Activated T-helper 2 cell treated with anti-CD3 and anti-CD28 coated beads, Interferon-gamma antibody, Interleukin-2, Interleukin-4, amounts not matched to agents 10 μg/mL and 5 μg/mL and 100 μg/mL, durations not matched to agents 14 hours and 24 hours and 36 hours (primary cell): ENCODE data around the gene AFF3. TPM values are rescaled to one million over a fixed set of nuclear protein-coding genes. Genes with fewer than 3 reads are reported as not detected.

Source experiments
- DNase-seq: peaks from one replicate; pipeline ENCODE4 v3.0.0; 2021; ENCODE audit warnings: low spot score
- H3K27ac Mint-ChIP-seq: one replicate; pipeline ENCODE4 v1.8.0; 2021; ENCODE audit warnings: mixed read lengths
- H3K27me3 Mint-ChIP-seq: one replicate; pipeline ENCODE4 v1.8.0; 2021; ENCODE audit warnings: low read depth, mixed read lengths
- H3K36me3 Mint-ChIP-seq: one replicate; pipeline ENCODE4 v1.8.0; 2021; ENCODE audit warnings: low read depth, mixed read lengths
- H3K4me1 Mint-ChIP-seq: one replicate; pipeline ENCODE4 v1.8.0; 2021; ENCODE audit warnings: low read depth, mixed read lengths
- H3K4me3 Mint-ChIP-seq: one replicate; pipeline ENCODE4 v1.8.0; 2021; ENCODE audit warnings: low read depth, mild to moderate bottlenecking, moderate library complexity, mixed read lengths
- H3K9me3 Mint-ChIP-seq: one replicate; pipeline ENCODE4 v1.8.0; 2021; ENCODE audit warnings: mixed read lengths
- intact Hi-C: fragments of 100-400 bp; cut with micrococcal nuclease; formaldehyde crosslinking; loops from one replicate; pipeline ENCODE4 v1.15.1; 2023
- total RNA-seq: library from RNA; stranded (reverse); gene quantifications from 2 replicates; pipeline ENCODE4 v1.2.3, GENCODE V29; 2022

AFF3 gene
- total RNA-seq, 1 donor from 2014 or later, result 1.4 TPM

DNA sequence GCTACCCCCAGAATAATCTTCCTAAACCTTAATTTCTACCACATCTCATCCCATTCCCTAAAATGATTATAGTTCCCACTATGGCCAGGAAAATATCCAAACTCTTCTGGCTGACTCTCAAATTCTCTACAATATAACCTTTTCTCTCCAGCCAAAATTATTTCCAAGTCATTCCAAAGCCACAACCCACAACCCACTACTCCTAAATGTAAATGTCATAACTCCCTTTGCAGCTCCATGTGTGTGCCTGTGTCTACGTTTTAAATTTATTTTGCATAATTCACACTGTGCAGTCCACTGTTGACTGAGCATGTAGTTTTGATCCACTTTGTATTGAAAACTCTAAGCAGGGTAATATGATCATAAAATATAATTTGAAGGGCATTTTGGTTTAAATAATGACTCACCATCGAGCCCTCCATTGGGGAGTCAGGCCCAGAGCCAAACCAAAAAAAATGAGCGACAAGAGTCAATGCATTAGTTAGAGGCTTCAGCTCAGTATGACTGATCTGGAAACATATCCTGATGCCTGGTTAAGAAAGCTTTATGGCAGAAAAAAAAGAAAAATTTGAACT lies 171.0 kb downstream of the AFF3 start:
- H3K27me3 Mint-ChIP-seq, result no peaks in the 10 kb centered on the region
- H3K27ac Mint-ChIP-seq, result no peak overlapping the region
- intact Hi-C loops, result no loop called here
- H3K4me1 Mint-ChIP-seq, result peaks cover 11% of the 10 kb centered on the region
- no peak overlapping the region for H3K4me3 Mint-ChIP-seq
- no peaks in the 10 kb centered on the region for H3K36me3 Mint-ChIP-seq
- no peaks in the 10 kb centered on the region for H3K9me3 Mint-ChIP-seq
- DNase-seq, result no peak

DNA sequence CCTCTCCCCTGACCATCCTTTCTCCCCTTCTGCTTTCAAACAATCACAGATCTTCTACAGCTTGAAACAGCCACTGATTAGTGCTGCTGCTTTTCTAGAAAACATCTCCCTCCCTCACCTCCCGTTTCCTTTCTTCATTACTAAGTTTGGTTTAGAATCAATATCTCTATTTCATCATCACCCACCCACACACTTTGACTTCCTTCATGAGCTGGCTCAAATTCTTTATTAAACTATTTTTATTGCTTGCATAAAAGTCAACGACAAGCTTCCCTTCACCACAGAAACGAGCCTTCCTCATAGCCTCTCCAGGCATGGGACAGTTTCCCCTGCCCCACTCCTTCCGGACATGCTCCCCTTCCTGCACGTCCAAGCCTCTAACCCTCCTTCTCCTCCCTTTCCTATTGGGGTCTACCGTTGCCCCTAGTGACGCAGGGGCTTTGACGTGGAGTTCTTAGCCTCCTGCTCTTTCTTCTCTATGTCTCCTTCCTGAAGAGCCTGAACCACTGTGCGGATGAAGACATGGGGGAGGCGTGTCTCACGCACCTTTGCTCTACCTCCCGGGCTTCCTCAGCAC lies 172.0 kb downstream of the AFF3 start:
- no peaks in the 10 kb centered on the region for H3K36me3 Mint-ChIP-seq
- no peaks in the 10 kb centered on the region for H3K27me3 Mint-ChIP-seq
- DNase-seq, result no peak
- H3K4me3 Mint-ChIP-seq, result no peak overlapping the region
- no peaks in the 10 kb centered on the region for H3K9me3 Mint-ChIP-seq
- intact Hi-C loops, result no loop called here
- no peak overlapping the region for H3K27ac Mint-ChIP-seq
- H3K4me1 Mint-ChIP-seq, result peaks cover 10% of the 10 kb centered on the region

DNA sequence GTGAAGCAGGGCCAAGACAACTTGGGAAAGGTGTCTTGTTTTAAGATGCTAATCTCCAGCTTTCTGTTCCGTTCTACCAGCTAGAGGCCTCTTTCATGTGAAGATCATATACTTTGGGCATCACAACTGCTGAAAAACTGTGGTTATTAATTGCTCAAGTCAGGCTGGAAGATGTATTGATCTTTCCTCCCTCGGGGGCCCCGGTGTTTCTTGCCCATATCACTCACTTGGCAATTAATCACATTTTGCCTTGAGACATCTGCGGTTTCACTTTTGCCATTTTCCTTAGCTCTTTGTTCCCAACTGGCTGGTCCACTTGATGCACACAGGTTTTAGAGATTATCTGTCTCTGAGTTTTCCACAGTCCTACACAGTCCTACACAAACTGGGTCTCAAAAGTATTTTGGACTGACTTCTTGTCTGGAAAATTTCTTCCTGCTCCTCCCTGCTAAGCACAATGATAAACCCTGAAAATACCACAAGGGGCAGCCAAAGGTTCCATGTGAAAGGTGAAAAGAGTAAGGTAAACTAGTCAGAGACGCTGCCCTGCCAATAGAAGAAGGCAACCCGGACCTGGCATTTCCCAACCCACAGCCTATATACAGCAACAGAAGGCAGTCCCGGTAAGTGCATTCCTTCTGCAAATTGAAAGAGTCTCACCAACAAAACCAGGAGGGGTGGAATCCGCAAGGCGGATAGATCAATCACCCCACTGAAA lies 181.0 kb downstream of the AFF3 start:
- no peaks in the 10 kb centered on the region for H3K36me3 Mint-ChIP-seq
- H3K4me3 Mint-ChIP-seq, result no peak overlapping the region
- H3K27ac Mint-ChIP-seq, result no peak overlapping the region
- no peaks in the 10 kb centered on the region for H3K27me3 Mint-ChIP-seq
- no peaks in the 10 kb centered on the region for H3K4me1 Mint-ChIP-seq
- intact Hi-C loops, result no loop called here
- DNase-seq, result no peak
- no peaks in the 10 kb centered on the region for H3K9me3 Mint-ChIP-seq

DNA sequence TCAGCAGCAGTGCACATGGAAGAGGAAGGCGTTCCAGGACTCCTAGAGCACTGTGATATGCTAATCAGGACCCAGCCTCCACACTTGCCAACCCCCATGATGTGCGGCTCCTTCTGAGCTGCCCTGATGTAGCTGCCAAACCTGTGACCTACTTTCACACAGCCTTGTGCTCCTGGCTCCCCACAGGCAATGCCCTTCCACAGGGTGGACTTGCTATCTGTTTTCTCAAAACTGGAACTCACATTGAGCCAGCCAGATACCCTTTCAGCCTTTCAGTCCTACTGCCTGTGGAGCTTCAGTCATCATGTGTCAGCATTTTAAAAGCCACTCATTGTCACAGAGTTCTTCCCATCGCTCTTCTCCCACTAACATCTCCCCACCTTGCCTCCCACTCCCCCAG lies 181.6 kb downstream of the AFF3 start:
- H3K9me3 Mint-ChIP-seq, result no peaks in the 10 kb centered on the region
- DNase-seq, result no peak
- intact Hi-C loops, result no loop called here
- no peaks in the 10 kb centered on the region for H3K4me1 Mint-ChIP-seq
- H3K4me3 Mint-ChIP-seq, result no peak overlapping the region
- H3K27me3 Mint-ChIP-seq, result no peaks in the 10 kb centered on the region
- H3K27ac Mint-ChIP-seq, result no peak overlapping the region
- H3K36me3 Mint-ChIP-seq, result no peaks in the 10 kb centered on the region

DNA sequence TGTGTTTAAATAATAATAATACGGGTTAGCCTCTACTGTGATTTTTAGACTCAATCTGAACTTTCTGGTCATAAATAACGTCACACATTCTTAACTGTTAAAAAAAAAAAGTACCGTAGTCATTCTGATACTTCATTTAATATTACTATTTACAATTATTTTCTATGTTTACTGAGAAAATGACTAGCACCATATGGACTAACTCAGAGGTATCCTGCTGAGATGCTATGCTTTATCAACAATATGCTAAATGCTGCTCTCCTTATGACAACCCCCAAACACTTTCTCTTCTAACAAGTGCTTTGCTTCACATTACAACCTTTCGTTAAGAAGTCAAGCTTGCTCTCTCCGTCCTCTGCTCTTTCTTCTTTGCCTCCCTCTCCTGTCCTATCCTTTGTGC lies 182.1 kb downstream of the AFF3 start:
- Mint-ChIP-seq H3K27ac (no peak overlapping the region), H3K4me1 (no peaks in the 10 kb centered on the region), H3K4me3 (no peak overlapping the region), H3K27me3 (no peaks in the 10 kb centered on the region), H3K36me3 (no peaks in the 10 kb centered on the region), H3K9me3 (no peaks in the 10 kb centered on the region)
- no peak for DNase-seq
- intact Hi-C loops, result no loop called here

DNA sequence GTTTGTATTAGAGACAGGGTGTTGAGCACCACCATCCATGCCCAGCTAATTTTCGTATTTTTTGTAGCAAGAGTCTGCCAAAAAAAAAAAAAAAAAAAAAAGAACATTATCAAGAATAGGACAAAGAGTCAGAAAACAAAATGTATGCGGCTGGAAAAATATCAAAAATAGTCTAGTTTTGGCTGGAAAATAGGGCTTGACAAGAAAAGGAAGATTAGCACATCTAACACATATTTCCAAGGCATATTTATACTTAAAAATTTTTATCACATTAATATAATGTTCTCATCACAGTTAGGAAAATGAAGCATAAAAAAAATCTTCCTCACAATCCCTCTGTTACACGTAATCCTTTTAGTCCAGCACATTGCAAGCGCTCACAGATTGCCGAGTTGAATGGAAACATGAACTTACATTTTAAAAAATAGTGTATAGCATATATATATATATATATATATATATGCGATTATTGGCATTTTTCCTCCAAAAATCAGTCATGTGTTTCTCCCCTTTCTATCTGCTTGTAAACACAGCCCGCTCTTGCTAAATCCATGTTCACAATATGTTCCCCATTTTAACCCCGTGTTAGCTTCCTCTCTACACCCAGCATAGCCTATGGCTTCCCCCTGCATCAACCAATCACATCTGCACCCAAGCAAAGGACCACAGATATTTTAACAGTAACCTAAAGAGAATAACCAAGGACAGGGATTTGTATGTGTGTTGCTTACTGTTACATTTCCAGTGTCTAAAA lies 183.0 kb downstream of the AFF3 start:
- no peak for DNase-seq
- Mint-ChIP-seq H3K27ac (no peak overlapping the region), H3K9me3 (no peaks in the 10 kb centered on the region), H3K4me1 (no peaks in the 10 kb centered on the region), H3K4me3 (no peak overlapping the region), H3K36me3 (no peaks in the 10 kb centered on the region), H3K27me3 (no peaks in the 10 kb centered on the region)
- intact Hi-C loops, result no loop called here

DNA sequence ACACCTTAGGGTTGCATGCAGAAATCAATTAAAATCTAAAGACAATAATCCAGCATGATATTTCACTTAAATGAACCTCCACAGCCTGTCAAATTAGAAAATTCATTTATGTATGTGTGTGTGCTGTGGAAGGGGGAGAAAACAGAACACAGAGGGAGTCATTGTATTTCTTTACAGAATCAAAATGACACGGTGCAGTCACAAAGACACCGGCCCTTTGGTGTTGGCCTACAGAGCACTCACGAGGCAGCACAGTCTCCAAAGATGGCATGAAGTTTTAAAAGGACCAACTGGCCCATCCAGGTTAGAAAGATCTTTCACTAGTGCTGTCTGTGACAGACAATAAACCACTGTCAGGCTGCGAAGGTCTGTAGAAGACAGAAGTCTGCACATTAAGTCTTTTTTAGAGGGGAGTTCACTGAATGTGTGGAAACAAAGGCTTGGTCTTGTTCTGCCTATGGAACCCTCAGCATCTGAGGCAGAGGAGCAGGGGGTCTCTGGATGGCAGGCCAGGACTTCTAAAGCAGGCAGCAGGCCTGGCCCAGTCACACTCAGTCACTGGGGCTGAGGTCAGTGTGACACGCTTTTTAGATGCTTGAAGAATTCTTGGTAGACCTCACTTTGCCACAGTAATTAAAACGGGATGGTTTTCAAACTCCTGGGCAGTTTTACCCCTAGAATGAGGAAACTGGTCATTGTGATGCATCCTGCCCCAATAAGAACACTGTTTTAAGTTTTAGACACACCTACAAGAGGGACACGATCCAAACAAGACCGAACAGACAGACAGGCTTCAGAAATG lies 184.9 kb downstream of the AFF3 start:
- no peaks in the 10 kb centered on the region for H3K4me1 Mint-ChIP-seq
- no peaks in the 10 kb centered on the region for H3K27me3 Mint-ChIP-seq
- no peak for DNase-seq
- H3K9me3 Mint-ChIP-seq, result no peaks in the 10 kb centered on the region
- H3K4me3 Mint-ChIP-seq, result no peak overlapping the region
- H3K36me3 Mint-ChIP-seq, result no peaks in the 10 kb centered on the region
- intact Hi-C loops, result no loop called here
- no peak overlapping the region for H3K27ac Mint-ChIP-seq

DNA sequence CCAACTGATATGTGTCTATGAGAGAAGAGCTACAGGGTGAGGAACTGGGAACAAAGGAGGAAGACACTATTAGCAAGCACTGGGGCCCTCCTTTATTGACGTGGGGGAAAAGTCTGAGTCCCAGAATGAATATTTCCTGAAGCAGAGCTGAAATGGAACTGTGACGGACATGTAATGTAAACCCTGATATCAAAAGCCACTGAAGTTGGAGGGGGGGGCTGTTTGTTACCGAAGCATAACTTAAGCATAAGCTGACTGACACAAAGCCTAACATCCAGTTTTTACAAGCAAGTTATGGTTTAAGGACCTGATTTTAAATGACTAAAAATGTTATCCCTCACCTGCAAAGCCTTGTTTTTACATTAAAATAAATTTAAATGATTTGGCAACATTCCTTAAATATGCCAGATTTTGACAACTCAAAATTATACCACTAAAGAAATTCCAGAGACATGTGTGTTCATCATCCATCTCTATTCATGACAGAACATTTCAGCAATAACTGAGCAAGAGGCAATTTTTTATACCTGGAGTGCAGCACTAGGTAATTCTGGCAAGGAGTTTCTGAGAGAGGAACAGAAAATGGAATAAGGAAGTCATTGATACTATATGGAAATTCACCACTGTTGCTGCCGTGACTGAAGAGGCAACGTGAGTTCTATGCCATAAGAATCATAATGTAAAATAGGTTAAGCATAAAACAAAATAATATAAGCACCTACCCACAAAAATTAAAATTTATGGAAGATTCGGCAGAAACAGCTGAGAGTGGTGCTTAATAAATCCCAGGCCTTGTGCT lies 186.0 kb downstream of the AFF3 start:
- intact Hi-C loops, result no loop called here
- H3K36me3 Mint-ChIP-seq, result no peaks in the 10 kb centered on the region
- no peaks in the 10 kb centered on the region for H3K27me3 Mint-ChIP-seq
- no peaks in the 10 kb centered on the region for H3K4me1 Mint-ChIP-seq
- no peak overlapping the region for H3K4me3 Mint-ChIP-seq
- no peak for DNase-seq
- no peak overlapping the region for H3K27ac Mint-ChIP-seq
- H3K9me3 Mint-ChIP-seq, result no peaks in the 10 kb centered on the region

DNA sequence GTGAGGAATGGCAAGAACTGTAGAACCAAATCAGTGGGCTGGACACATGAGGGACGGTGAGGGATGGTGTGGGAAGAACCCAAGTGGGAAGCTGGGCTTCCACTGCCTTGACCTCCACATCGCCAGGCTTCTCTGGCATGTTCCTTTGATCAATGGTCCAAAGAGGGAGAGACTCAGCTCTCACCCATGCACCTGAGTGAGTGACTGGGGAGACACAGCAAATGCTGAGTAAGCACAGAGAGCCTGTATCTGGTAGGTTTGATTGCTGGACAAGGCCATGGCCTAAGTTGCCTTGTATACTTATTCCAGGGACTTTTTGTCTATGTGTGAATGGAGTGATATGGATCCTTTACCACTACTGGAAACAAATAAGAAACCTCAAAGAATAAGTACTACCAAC lies 188.6 kb downstream of the AFF3 start:
- Mint-ChIP-seq H3K4me3 (no peak overlapping the region), H3K4me1 (no peaks in the 10 kb centered on the region)

DNA sequence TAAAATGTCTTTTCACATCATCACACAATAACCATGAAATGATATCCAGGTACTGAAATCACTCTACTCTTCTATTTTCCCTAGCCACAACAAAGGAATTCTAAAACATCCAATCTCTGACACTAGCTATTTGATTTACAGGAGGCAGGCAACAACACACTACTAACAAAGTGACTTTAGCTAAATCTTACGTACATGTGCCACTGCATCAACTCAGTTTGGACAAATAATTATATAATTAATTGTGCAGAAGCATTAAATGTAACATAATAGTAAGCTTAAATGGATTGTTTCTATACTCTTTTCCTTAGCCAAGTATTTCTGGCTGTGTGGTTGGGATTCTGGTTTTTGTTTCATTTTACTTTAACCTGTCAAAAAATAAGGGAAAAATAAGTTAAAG lies 192.4 kb downstream of the AFF3 start:
- H3K27ac Mint-ChIP-seq, result no peak overlapping the region
- no peaks in the 10 kb centered on the region for H3K9me3 Mint-ChIP-seq
- DNase-seq, result no peak
- H3K27me3 Mint-ChIP-seq, result no peaks in the 10 kb centered on the region
- H3K4me3 Mint-ChIP-seq, result no peak overlapping the region
- H3K36me3 Mint-ChIP-seq, result no peaks in the 10 kb centered on the region
- intact Hi-C loops, result no loop called here
- no peaks in the 10 kb centered on the region for H3K4me1 Mint-ChIP-seq

More for the DNA sequence above, 188.6 kb downstream of the AFF3 start:
- H3K27ac Mint-ChIP-seq, result no peak overlapping the region
- no peaks in the 10 kb centered on the region for H3K36me3 Mint-ChIP-seq
- intact Hi-C loops, result no loop called here
- H3K27me3 Mint-ChIP-seq, result no peaks in the 10 kb centered on the region
- no peaks in the 10 kb centered on the region for H3K9me3 Mint-ChIP-seq
- DNase-seq, result no peak

DNA sequence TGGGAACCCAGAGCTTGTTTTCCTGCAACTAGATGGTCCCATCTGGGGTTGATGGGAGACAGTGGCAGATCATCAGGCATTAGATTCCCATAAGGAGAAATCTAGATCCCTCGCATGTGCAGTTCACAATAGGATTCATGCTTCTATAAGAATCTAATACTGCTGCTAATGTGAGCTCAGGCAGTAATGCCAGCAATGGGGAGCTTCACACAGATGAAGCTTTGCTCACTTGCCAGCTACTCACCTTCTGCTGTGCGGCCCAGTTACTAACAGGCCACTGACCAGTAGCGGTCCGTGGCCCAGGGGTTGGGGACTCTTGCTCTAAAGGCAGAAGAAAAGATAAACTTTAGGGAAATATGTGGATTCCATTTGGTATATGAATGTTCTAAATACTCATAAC lies 192.9 kb downstream of the AFF3 start:
- Mint-ChIP-seq H3K27me3 (no peaks in the 10 kb centered on the region), H3K9me3 (no peaks in the 10 kb centered on the region), H3K27ac (no peak overlapping the region), H3K36me3 (no peaks in the 10 kb centered on the region), H3K4me3 (no peak overlapping the region), H3K4me1 (no peaks in the 10 kb centered on the region)
- DNase-seq, result no peak
- intact Hi-C loops, result no loop called here

DNA sequence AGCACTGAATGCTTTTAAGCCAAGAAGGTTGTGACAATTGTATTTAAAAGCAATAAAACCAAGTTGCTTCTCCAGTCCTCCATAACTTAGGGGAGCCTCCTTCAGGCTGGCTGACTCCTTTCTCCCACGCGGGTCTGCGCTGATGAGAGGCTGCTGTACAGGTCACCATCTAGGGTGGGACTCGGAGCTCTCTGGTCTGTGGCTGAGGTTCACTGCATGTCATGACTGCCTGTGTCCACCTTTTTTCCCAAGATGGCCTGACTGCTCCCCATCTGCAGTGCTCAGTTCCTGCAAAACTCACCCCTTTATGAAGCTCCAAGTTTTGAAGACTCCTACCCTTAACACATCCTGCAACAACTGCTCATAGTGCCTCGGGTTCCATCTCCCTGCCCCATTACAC lies 194.4 kb downstream of the AFF3 start:
- no peak for DNase-seq

More for the DNA sequence above, 194.4 kb downstream of the AFF3 start:
- no peaks in the 10 kb centered on the region for H3K9me3 Mint-ChIP-seq
- intact Hi-C loops, result no loop called here
- no peaks in the 10 kb centered on the region for H3K4me1 Mint-ChIP-seq
- no peaks in the 10 kb centered on the region for H3K36me3 Mint-ChIP-seq
- H3K27me3 Mint-ChIP-seq, result no peaks in the 10 kb centered on the region
- H3K27ac Mint-ChIP-seq, result no peak overlapping the region
- no peak overlapping the region for H3K4me3 Mint-ChIP-seq
